HCT116 (cell line): ENCODE measurements around the gene WNT5B. TPM values are rescaled to one million over a fixed set of nuclear protein-coding genes. Genes with fewer than 3 reads are reported as not detected.

Experiments used
- ATAC-seq: fragments of 200-7000 bp; cut with Tn5 transposase; 2 replicates; pipeline ENCODE4 v1.9.1; 2020; ENCODE audit warnings: mild to moderate bottlenecking, moderate library complexity
- BruUV-seq: library from RNA; stranded (reverse); fragments of 400-500 nt; replicated peaks from 2 replicates; lab custom pipeline; 2021; lab: Mats Ljungman, UMichigan
- CTCF ChIA-PET: fragments of 300-600 bp; sonication (Branson Sonifier 250); formaldehyde crosslinking; loops from one replicate; lab custom pipeline; 2021; ENCODE audit warnings: antibody characterized with exemption; lab: Charles Lee
- POLR2A ChIA-PET: fragments of 300-600, 350-600 bp; sonication (Branson Sonifier 250); formaldehyde crosslinking; loops from one replicate; lab custom pipeline; 2021; ENCODE audit warnings: antibody characterized with exemption; lab: Charles Lee
- RAD21 ChIA-PET, 2 experiments: fragments of 300-600 bp; sonication (Branson Sonifier 250); formaldehyde crosslinking; loops; one replicate each; lab custom pipeline; 2023; ENCODE audit warnings: low total read pairs in 2 of 2; ENCODE audit not compliant: uncharacterized antibody in 2 of 2, unreplicated experiment in 2 of 2, low non-redundant PET in 1 of 2; lab: Charles Lee
- DNase-seq: peaks from one replicate; pipeline ENCODE4 v3.0.0-alpha.2; 2010; ENCODE audit warnings: low read depth, low spot score
- H2AFZ ChIP-seq: fragments of 200-600 bp; shearing (Covaris generic), sonication (generic); 2 replicates; pipeline ENCODE4 v1.6.1; 2017; ENCODE audit warnings: low read depth, mixed run types, mixed read lengths, antibody characterized with exemption, low read length; ENCODE audit not compliant: poor library complexity, severe bottlenecking
- H3K27ac ChIP-seq: 2 replicates; pipeline ENCODE4 v1.5.1; 2012; ENCODE audit warnings: low read depth, low read length
- H3K27me3 ChIP-seq: fragments of 200-600 bp; sonication (generic); 2 replicates; pipeline ENCODE4 v1.6.1; 2016; ENCODE audit warnings: mixed run types, low read length, mixed read lengths; ENCODE audit not compliant: insufficient read depth
- H3K36me3 ChIP-seq, 2 experiments: fragments of 200-500 bp in 1 of 2; fragments of 200-600 bp in 1 of 2; sonication (Bioruptor generic) in 1 of 2; sonication (generic) in 1 of 2; 2 replicates each; pipeline versions ENCODE4 v1.5.1 to v1.6.1; 2014 to 2016; ENCODE audit warnings: low read length in 2 of 2, inconsistent platforms in 1 of 2, mixed read lengths in 1 of 2, mixed run types in 1 of 2; ENCODE audit not compliant: insufficient read depth in 2 of 2, control insufficient read depth in 1 of 2
- H3K4me1 ChIP-seq, 2 experiments: fragments of 200-600 bp in 1 of 2; sonication (generic) in 1 of 2; 2 replicates each; pipeline versions ENCODE4 v1.5.1 to v1.6.1; 2012 to 2017; ENCODE audit warnings: low read length in 2 of 2, inconsistent platforms in 1 of 2, mild to moderate bottlenecking in 1 of 2, mixed read lengths in 1 of 2, mixed run types in 1 of 2, moderate library complexity in 1 of 2; ENCODE audit not compliant: insufficient read depth in 2 of 2, control insufficient read depth in 1 of 2
- H3K4me2 ChIP-seq: fragments of 200-600 bp; sonication (generic); 2 replicates; pipeline ENCODE4 v1.6.1; 2017; ENCODE audit warnings: mixed run types, low read length, mixed read lengths
- H3K4me3 ChIP-seq, 2 experiments: fragments of 200-600 bp in 1 of 2; sonication (generic) in 1 of 2; replicated peaks in 1 of 2; 2 replicates each; pipeline ENCODE4 v1.5.1; 2011 to 2016; ENCODE audit warnings: low read length in 2 of 2, control low read depth in 1 of 2, low read depth in 1 of 2, mild to moderate bottlenecking in 1 of 2, mixed read lengths in 1 of 2, mixed run types in 1 of 2
- H3K79me2 ChIP-seq: fragments of 200-600 bp; sonication (generic); 2 replicates; pipeline ENCODE4 v1.6.1; 2017; ENCODE audit warnings: mild to moderate bottlenecking, mixed run types, low read length, moderate library complexity, mixed read lengths; ENCODE audit not compliant: insufficient read depth
- H3K9ac ChIP-seq: fragments of 200-600 bp; sonication (generic); 2 replicates; pipeline ENCODE4 v1.6.1; 2016; ENCODE audit warnings: low read length, mixed read lengths
- H3K9me2 ChIP-seq: fragments of 200-600 bp; sonication (generic), shearing (Covaris generic); 2 replicates; pipeline ENCODE4 v1.6.1; 2017; ENCODE audit warnings: mixed run types, mild to moderate bottlenecking, moderate library complexity; ENCODE audit not compliant: insufficient read depth
- H3K9me3 ChIP-seq, 2 experiments: fragments of 200-500 bp in 1 of 2; fragments of 200-600 bp in 1 of 2; sonication (Bioruptor generic) in 1 of 2; sonication (generic) in 1 of 2; 2 replicates each; pipeline ENCODE4 v1.6.1; 2014 to 2017; ENCODE audit warnings: low read length in 2 of 2, mixed read lengths in 2 of 2, inconsistent platforms in 1 of 2, low read depth in 1 of 2, mild to moderate bottlenecking in 1 of 2, mixed run types in 1 of 2, moderate library complexity in 1 of 2; ENCODE audit not compliant: control insufficient read depth in 1 of 2, insufficient read depth in 1 of 2
- H4K20me1 ChIP-seq: fragments of 200-600 bp; sonication (generic), shearing (Covaris generic); 2 replicates; pipeline ENCODE4 v1.6.1; 2017; ENCODE audit warnings: mixed run types, mild to moderate bottlenecking, moderate library complexity; ENCODE audit not compliant: insufficient read depth
- CBX3 ChIP-seq: IDR thresholded peaks from 2 replicates; pipeline ENCODE4 v1.6.1; 2012; ENCODE audit warnings: low read depth
- CEBPB ChIP-seq: IDR thresholded peaks from 2 replicates; pipeline ENCODE4 v1.6.1; 2012; ENCODE audit warnings: low read depth
- ELF1 ChIP-seq: IDR thresholded peaks from 2 replicates; pipeline ENCODE4 v1.6.1; 2012; ENCODE audit warnings: low read depth, borderline replicate concordance
- EZH2 ChIP-seq: fragments of 200-600 bp; sonication (generic); IDR thresholded peaks from 2 replicates; pipeline ENCODE4 v1.6.1; 2017; ENCODE audit warnings: antibody characterized with exemption, mixed run types
- FOSL1 ChIP-seq: IDR thresholded peaks from 2 replicates; pipeline ENCODE4 v1.6.1; 2012; ENCODE audit warnings: low read depth
- JUND ChIP-seq: IDR thresholded peaks from 2 replicates; pipeline ENCODE4 v1.6.1; 2012
- POLR2A ChIP-seq: IDR thresholded peaks from 2 replicates; pipeline ENCODE4 v1.7.0; 2011; ENCODE audit warnings: borderline replicate concordance; ENCODE audit not compliant: insufficient read depth, insufficient read length; ENCODE audit errors: extremely low read depth
- POLR2AphosphoS5 ChIP-seq: IDR thresholded peaks from 2 replicates; pipeline ENCODE4 v1.6.1; 2011; ENCODE audit warnings: mild to moderate bottlenecking, low read depth, low read length, moderate library complexity
- SIN3A ChIP-seq: IDR thresholded peaks from 2 replicates; pipeline ENCODE4 v1.6.1; 2012; ENCODE audit warnings: low read depth
- SP1 ChIP-seq: IDR thresholded peaks from 2 replicates; pipeline ENCODE4 v1.6.1; 2012; ENCODE audit warnings: low read depth
- YY1 ChIP-seq: IDR thresholded peaks from 2 replicates; pipeline ENCODE4 v1.6.1; 2011; ENCODE audit warnings: low read length, low read depth, moderate library complexity, mild to moderate bottlenecking; ENCODE audit not compliant: insufficient replicate concordance; ENCODE audit errors: extremely low read depth
- ZNF274 ChIP-seq: fragments of 200-500 bp; sonication (Bioruptor generic); IDR thresholded peaks from 2 replicates; pipeline ENCODE4 v1.6.1; 2014; ENCODE audit warnings: mild to moderate bottlenecking, low read depth, low read length, inconsistent platforms
- intact Hi-C: fragments of 100-400 bp; cut with micrococcal nuclease; formaldehyde crosslinking; loops from 2 replicates; pipeline ENCODE4 v1.10.0; 2022
- total RNA-seq: library from RNA; stranded (reverse); gene quantifications from one replicate; pipeline ENCODE4 v1.2.1, GENCODE V29; 2021; ENCODE audit not compliant: unreplicated experiment
- TF ChIP-seq, protein P1 (sequence below): IDR thresholded peaks from 2 replicates; pipeline ENCODE4 v1.6.1; 2011; ENCODE audit warnings: mild to moderate bottlenecking, low read length, moderate library complexity; ENCODE audit not compliant: insufficient replicate concordance; ENCODE audit errors: extremely low read depth
- TF ChIP-seq, protein P2 (sequence below), 3 experiments: fragments of 200-600 bp in 1 of 3; sonication (generic) in 1 of 3; IDR thresholded peaks in 2 of 3; conservative IDR thresholded peaks in 1 of 3; 2 replicates each; pipeline ENCODE4 v1.5.1; 2012 to 2017; ENCODE audit warnings: low read depth in 2 of 3, low read length in 2 of 3, antibody characterized with exemption in 1 of 3, borderline replicate concordance in 1 of 3, control low read depth in 1 of 3, mild to moderate bottlenecking in 1 of 3, mixed read lengths in 1 of 3, mixed run types in 1 of 3, moderate library complexity in 1 of 3; ENCODE audit not compliant: insufficient read depth in 1 of 3
- TF ChIP-seq, protein P3 (sequence below): IDR thresholded peaks from 2 replicates; pipeline ENCODE4 v1.6.1; 2012
- TF ChIP-seq, protein P4 (sequence below): IDR thresholded peaks from 2 replicates; pipeline ENCODE4 v1.6.1; 2012

The WNT5B gene
- total RNA-seq, 1 experiment from 2014 or later: 0.52 TPM

DNA sequence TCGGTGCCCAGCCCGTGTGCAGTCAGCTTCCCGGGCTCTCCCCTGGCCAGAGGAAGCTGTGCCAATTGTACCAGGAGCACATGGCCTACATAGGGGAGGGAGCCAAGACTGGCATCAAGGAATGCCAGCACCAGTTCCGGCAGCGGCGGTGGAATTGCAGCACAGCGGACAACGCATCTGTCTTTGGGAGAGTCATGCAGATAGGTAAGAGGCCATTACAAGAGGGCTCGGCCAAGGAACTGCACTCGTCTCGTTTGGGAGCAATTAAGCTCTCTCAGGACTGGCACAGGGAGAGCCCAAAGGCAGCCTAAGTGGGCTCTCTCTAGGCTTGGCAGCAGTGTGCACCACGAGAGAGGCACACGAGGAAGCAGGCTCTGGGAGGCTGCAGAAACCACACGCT lies 3.7 kb downstream of the WNT5B start (continued):
- TF ChIP-seq, protein P1, sequence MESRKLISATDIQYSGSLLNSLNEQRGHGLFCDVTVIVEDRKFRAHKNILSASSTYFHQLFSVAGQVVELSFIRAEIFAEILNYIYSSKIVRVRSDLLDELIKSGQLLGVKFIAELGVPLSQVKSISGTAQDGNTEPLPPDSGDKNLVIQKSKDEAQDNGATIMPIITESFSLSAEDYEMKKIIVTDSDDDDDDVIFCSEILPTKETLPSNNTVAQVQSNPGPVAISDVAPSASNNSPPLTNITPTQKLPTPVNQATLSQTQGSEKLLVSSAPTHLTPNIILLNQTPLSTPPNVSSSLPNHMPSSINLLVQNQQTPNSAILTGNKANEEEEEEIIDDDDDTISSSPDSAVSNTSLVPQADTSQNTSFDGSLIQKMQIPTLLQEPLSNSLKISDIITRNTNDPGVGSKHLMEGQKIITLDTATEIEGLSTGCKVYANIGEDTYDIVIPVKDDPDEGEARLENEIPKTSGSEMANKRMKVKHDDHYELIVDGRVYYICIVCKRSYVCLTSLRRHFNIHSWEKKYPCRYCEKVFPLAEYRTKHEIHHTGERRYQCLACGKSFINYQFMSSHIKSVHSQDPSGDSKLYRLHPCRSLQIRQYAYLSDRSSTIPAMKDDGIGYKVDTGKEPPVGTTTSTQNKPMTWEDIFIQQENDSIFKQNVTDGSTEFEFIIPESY: no peak
- no peak for TF ChIP-seq CBX3
- no peak for TF ChIP-seq EZH2
- TF ChIP-seq CEBPB: no peak
- no peak for TF ChIP-seq JUND
- no peak for TF ChIP-seq POLR2AphosphoS5
- no peak for TF ChIP-seq FOSL1

DNA sequence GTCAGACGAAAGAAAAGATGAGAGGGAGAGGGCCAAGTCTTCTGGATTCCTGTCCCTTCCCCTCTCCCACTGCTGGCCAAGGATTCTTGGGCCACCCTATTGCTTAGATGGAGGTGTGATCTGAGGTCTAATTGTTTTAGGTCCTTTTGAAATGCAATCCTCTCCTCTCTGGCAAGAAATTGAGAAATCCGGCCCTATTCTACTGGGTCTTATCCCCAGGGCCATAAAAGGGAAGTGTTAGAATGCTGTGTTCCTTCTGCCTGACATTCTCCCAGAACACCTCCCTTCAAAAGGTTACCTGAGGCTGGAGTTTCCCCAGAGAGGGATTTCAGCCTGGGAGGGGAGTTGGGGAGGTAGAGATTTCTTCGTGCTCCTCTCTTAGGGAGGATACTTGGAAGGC lies 4.4 kb downstream of the WNT5B start:
- H4K20me1 ChIP-seq: no peaks in the 10 kb centered on the region
- TF ChIP-seq ELF1: no peak
- TF ChIP-seq FOSL1: no peak
- TF ChIP-seq POLR2A: no peak
- TF ChIP-seq, protein P2, sequence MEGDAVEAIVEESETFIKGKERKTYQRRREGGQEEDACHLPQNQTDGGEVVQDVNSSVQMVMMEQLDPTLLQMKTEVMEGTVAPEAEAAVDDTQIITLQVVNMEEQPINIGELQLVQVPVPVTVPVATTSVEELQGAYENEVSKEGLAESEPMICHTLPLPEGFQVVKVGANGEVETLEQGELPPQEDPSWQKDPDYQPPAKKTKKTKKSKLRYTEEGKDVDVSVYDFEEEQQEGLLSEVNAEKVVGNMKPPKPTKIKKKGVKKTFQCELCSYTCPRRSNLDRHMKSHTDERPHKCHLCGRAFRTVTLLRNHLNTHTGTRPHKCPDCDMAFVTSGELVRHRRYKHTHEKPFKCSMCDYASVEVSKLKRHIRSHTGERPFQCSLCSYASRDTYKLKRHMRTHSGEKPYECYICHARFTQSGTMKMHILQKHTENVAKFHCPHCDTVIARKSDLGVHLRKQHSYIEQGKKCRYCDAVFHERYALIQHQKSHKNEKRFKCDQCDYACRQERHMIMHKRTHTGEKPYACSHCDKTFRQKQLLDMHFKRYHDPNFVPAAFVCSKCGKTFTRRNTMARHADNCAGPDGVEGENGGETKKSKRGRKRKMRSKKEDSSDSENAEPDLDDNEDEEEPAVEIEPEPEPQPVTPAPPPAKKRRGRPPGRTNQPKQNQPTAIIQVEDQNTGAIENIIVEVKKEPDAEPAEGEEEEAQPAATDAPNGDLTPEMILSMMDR (IDR thresholded peaks at IDR 0.05 in 2 of 3, conservative IDR thresholded peaks at IDR 0.05 in 1 of 3; ENCODE audit: borderline replicate concordance in 1 of 3, insufficient read depth in 1 of 3, low read depth in 2 of 3, low read length in 2 of 3): no peak
- TF ChIP-seq, protein P3, sequence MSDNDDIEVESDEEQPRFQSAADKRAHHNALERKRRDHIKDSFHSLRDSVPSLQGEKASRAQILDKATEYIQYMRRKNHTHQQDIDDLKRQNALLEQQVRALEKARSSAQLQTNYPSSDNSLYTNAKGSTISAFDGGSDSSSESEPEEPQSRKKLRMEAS: no peak
- no peak for TF ChIP-seq CEBPB
- TF ChIP-seq EZH2: no peak
- TF ChIP-seq, protein P4, sequence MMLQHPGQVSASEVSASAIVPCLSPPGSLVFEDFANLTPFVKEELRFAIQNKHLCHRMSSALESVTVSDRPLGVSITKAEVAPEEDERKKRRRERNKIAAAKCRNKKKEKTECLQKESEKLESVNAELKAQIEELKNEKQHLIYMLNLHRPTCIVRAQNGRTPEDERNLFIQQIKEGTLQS: no peak
- TF ChIP-seq, protein P1: no peak
- TF ChIP-seq YY1: no peak
- TF ChIP-seq CBX3: no peak
- no peak for TF ChIP-seq JUND
- TF ChIP-seq ZNF274: no peak
- TF ChIP-seq SIN3A: no peak
- no peak for TF ChIP-seq SP1

More for the DNA sequence above, 4.4 kb downstream of the WNT5B start:
- Histone ChIP-seq H3K27ac (no peak overlapping the region), H3K4me3 (no peak overlapping the region), H2AFZ (no peak overlapping the region), H3K27me3 (0 out of 2 replicates have a peak, but pooled peaks cover 6% of the 10 kb centered on the region), H3K4me2 (no peak overlapping the region), H3K4me1 (peaks cover 3 to 22% of the 10 kb centered on the region in 2 experiments; a peak in 3 of 4 replicates), H3K9me2 (no peaks in the 10 kb centered on the region), H3K9ac (no peak overlapping the region), H3K36me3 (no peaks in the 10 kb centered on the region), H3K79me2 (no peaks in the 10 kb centered on the region), H3K9me3 (no peaks in the 10 kb centered on the region)
- ATAC-seq (no peak), DNase-seq (no peak)
- ChIA-PET CTCF (interaction anchor here (0.9 to 2.5 kb wide), 7 partner anchors 8 to 515 kb away, joined by 3 to 91 read pairs (median 8); no protein-coding TSS in a partner anchor), POLR2A (no interaction called here), RAD21 (interaction anchor here in 1 of 2 experiments (1.7 kb wide), 1 partner anchor 306 kb away, joined by 10 read pairs; no protein-coding TSS in a partner anchor)
- intact Hi-C loops: loop anchor here (10.0 kb wide), 1 partner anchor 951 kb away; no protein-coding TSS in a partner anchor
- BruUV-seq: no TSS peak
